Mucosa of descending colon (tissue), 3 donors: Measurements from ENCODE around the gene NELFE. TPM values are rescaled to one million over a fixed set of nuclear protein-coding genes. Genes with fewer than 3 reads are reported as not detected.

Experiments used
- ATAC-seq: fragments of 200-7000 bp; cut with Tn5 transposase; one replicate; pipeline ENCODE4 v1.9.1; 2020; ENCODE audit warnings: mild to moderate bottlenecking, moderate library complexity
- DNase-seq, 3 donors: peaks; one replicate each; pipeline ENCODE4 v3.0.0-alpha.2; 2020
- H3K36me3 ChIP-seq: fragments of 200-600 bp; one replicate; pipeline ENCODE4 v1.8.0; 2021; ENCODE audit warnings: low read depth, mild to moderate bottlenecking
- H3K4me1 ChIP-seq: fragments of 200-600 bp; one replicate; pipeline ENCODE4 v1.8.0; 2021; ENCODE audit warnings: low read depth, mild to moderate bottlenecking
- H3K4me3 ChIP-seq: fragments of 200-600 bp; one replicate; pipeline ENCODE4 v1.8.0; 2021; ENCODE audit warnings: mild to moderate bottlenecking
- H3K9me3 ChIP-seq: fragments of 200-600 bp; one replicate; pipeline ENCODE4 v1.8.0; 2021; ENCODE audit warnings: mild to moderate bottlenecking
- intact Hi-C, 2 donors: fragments of 100-400 bp; cut with DNase I in 1 of 2; cut with micrococcal nuclease in 1 of 2; formaldehyde crosslinking; loops; one replicate each; pipeline versions ENCODE4 v1.11.0 to v1.11.1; 2022; cut with DNase I, micrococcal nuclease
- total RNA-seq, 3 donors: library from RNA; stranded (reverse); fragmentation: NEBNext Ultra II Directional in 2 of 3; extraction: Animal tissue kit (Norgen Biotek cat#: 25700) in 2 of 3; gene quantifications; one replicate each; pipeline versions ENCODE4 v1.2.1 to v1.2.4, GENCODE V29; 2021 to 2023
- TF ChIP-seq, protein P1 (sequence below): fragments of 200-600 bp; IDR thresholded peaks from one replicate; pipeline ENCODE4 v1.8.0; 2022; ENCODE audit warnings: antibody characterized with exemption, mild to moderate bottlenecking
- donor health status: DM: no; HTN: no; CAD: no; lungs with moderate emphysema.
- donor health status: DM: no; HTN: no; CAD: no.
- donor health status: DM: no; HTN: yes; CAD: no.

The NELFE gene
- total RNA-seq, 3 donors from 2014 or later: 44.9 to 52.4 (median 51.8) TPM

DNA sequence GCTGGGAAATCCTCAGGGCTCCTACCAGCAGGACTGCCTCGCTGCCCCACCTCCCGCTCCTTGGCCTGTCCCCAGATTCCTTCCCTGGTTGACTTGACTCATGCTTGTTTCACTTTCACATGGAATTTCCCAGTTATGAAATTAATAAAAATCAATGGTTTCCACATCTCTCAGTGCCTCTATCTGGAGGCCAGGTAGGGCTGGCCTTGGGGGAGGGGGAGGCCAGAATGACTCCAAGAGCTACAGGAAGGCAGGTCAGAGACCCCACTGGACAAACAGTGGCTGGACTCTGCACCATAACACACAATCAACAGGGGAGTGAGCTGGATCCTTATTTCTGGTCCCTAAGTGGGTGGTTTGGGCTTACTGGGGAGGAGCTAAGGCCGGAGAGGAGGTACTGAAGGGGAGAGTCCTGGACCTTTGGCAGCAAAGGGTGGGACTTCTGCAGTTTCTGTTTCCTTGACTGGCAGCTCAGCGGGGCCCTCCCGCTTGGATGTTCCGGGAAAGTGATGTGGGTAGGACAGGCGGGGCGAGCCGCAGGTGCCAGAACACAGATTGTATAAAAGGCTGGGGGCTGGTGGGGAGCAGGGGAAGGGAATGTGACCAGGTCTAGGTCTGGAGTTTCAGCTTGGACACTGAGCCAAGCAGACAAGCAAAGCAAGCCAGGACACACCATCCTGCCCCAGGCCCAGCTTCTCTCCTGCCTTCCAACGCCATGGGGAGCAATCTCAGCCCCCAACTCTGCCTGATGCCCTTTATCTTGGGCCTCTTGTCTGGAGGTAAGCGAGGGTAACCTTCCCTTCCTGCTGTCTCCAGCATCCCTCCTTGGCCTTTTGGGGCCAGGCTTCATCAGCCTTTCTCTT is 13.0 kb downstream of the NELFE start, which contains the start of gene CFB:
Gene CFB, plus strand, starts transcription at position 589 of the 863 bp plus-strand sequence. Its CDS starts 127 bp downstream, at position 716.
- Histone ChIP-seq H3K4me1 (peaks cover 10% of the 10 kb centered on the region), H3K4me3 (no peak within 1 kb of the TSS), H3K36me3 (no peaks in the 10 kb centered on the region), H3K9me3 (no peaks in the 10 kb centered on the region)
- peak; percentile 94 for ATAC-seq
- TF ChIP-seq, protein P1, sequence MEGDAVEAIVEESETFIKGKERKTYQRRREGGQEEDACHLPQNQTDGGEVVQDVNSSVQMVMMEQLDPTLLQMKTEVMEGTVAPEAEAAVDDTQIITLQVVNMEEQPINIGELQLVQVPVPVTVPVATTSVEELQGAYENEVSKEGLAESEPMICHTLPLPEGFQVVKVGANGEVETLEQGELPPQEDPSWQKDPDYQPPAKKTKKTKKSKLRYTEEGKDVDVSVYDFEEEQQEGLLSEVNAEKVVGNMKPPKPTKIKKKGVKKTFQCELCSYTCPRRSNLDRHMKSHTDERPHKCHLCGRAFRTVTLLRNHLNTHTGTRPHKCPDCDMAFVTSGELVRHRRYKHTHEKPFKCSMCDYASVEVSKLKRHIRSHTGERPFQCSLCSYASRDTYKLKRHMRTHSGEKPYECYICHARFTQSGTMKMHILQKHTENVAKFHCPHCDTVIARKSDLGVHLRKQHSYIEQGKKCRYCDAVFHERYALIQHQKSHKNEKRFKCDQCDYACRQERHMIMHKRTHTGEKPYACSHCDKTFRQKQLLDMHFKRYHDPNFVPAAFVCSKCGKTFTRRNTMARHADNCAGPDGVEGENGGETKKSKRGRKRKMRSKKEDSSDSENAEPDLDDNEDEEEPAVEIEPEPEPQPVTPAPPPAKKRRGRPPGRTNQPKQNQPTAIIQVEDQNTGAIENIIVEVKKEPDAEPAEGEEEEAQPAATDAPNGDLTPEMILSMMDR: no peak
- intact Hi-C loops: no loop called here
- DNase-seq: peak; percentile 84 to 90 (median 84)

DNA sequence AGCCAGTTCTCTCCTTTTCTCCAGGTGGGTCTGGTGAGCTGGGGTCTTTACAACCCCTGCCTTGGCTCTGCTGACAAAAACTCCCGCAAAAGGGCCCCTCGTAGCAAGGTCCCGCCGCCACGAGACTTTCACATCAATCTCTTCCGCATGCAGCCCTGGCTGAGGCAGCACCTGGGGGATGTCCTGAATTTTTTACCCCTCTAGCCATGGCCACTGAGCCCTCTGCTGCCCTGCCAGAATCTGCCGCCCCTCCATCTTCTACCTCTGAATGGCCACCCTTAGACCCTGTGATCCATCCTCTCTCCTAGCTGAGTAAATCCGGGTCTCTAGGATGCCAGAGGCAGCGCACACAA is 13.6 kb downstream of the NELFE start:
- no peak overlapping the region for H3K4me3 ChIP-seq
- ATAC-seq (no peak), DNase-seq (no peak)
- peaks cover 10% of the 10 kb centered on the region for H3K4me1 ChIP-seq
- TF ChIP-seq, protein P1: no peak
- no peaks in the 10 kb centered on the region for H3K36me3 ChIP-seq
- H3K9me3 ChIP-seq: no peaks in the 10 kb centered on the region
- intact Hi-C loops: no loop called here

DNA sequence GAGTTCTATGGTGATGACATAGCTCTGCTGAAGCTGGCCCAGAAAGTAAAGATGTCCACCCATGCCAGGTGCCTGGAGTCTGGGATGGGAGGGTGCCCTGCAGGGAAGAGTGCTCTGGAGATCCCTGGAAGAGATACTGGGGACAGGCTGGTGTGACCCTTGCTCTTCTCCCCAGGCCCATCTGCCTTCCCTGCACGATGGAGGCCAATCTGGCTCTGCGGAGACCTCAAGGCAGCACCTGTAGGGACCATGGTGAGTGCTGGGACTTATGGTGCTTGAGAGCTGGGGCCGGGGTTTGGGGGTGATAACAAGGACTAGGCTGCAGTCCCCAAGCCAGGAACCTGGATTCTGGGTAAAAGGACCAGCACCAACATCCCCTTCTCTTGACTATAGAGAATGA is 15.0 kb downstream of the NELFE start:
- no peak for ATAC-seq
- H3K36me3 ChIP-seq: no peaks in the 10 kb centered on the region
- no peaks in the 10 kb centered on the region for H3K9me3 ChIP-seq
- no peak overlapping the region for H3K4me3 ChIP-seq
- TF ChIP-seq, protein P1: no peak
- DNase-seq: no peak
- intact Hi-C loops: no loop called here
- H3K4me1 ChIP-seq: peaks cover 10% of the 10 kb centered on the region

DNA sequence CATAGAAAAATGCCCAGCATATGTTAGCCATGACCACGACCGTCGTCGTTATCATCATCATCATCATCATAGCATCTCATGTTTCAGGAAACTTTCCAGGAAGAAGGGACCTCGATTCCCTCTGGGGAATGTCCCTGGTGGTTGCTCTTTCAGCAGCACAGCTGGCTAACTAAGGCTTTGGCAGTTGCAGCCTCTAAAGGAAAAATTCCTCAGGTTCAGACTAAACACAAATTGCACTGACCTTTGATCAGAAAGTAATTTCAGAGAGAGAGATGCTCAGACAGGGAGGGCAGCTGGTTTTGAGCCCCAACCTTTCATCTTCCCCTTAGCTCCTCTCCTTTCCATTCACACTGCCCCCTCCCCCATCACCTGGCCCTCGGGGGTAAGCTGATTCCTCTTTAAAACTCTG is 18.5 kb downstream of the NELFE start:
- ATAC-seq: peak; percentile 64
- Histone ChIP-seq H3K9me3 (no peaks in the 10 kb centered on the region), H3K4me3 (no peak overlapping the region), H3K36me3 (no peaks in the 10 kb centered on the region), H3K4me1 (no peaks in the 10 kb centered on the region)
- intact Hi-C loops: no loop called here
- TF ChIP-seq, protein P1: no peak
- no peak for DNase-seq

DNA sequence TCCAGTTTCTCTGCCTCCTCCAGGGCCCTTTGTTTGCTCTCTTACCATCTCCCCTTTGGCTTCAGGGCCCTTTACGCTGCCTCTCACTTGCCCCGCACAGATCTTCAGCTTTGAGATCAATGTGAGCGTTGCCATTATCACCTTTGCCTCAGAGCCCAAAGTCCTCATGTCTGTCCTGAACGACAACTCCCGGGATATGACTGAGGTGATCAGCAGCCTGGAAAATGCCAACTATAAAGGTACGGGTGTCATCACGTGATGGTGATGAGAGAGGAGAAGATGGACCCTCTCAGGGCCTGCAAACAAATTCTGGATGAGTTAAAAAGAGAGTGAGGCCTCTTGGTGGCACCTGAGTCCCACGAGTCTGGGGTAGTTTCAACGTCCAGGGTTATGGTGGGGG is 22.9 kb downstream of the NELFE start:
- no peak for ATAC-seq
- no peak for DNase-seq
- intact Hi-C loops: no loop called here

More for the DNA sequence above, 22.9 kb downstream of the NELFE start:
- Histone ChIP-seq H3K4me3 (no peak overlapping the region), H3K4me1 (no peaks in the 10 kb centered on the region), H3K36me3 (no peaks in the 10 kb centered on the region), H3K9me3 (no peaks in the 10 kb centered on the region)
- TF ChIP-seq, protein P1: no peak
